GM19395 (cell line): ENCODE results near the gene USP4.

Experiments
- ATAC-seq: cut with Tn5 transposase; IDR thresholded peaks from one replicate; pipeline ENCODE4 v1.9.1; 2021; ENCODE audit warnings: mild to moderate bottlenecking, moderate library complexity; ENCODE audit not compliant: unreplicated experiment

Gene USP4

DNA sequence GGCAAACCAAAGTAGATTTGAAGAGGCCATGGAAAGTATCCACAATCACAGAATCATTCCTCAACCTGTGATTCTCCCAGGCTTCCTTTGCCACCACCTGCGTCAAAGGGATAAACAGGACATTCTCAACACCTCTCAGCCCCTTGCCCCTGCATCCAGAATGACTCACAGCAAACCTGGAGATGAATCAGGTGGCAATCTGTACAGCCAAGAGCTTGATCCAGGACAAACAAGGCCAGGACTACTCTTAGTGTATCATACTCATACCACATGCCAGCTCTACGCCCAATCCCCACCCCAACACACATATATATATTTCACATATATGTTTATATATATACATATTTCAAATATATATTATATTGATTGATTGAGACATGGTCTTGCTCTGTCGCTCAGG, 39.3 kb downstream of the USP4 start:
- ATAC-seq: no peak

DNA sequence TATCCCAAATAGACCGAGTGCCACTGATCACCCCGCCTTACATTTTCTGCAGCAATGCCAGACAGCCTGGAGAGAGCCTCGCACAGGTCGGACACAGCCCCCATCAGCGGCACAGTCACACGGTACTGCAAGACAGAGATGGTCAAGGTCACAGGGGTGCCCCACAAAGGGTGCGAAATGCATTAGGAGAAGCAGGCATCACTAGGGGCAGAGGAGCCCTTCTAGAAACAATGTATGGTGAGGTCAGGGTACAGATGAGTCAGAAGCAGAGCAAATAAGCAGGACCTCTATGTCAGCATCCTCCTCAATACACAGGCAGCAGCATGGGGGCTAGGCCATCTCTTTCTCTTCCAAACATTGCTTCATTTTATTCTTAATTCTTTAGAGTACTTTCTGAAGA, 41.3 kb downstream of the USP4 start:
- no peak for ATAC-seq

- no peak for ATAC-seq
Observed at GRCh38 chr3:49296781-49297411, 43.0 kb downstream of the USP4 start.

- no peak for ATAC-seq
Observed at GRCh38 chr3:49295489-49296058, 44.3 kb downstream of the USP4 start.

- ATAC-seq: no peak
Observed at GRCh38 chr3:49294343-49294742, 45.5 kb downstream of the USP4 start.

- ATAC-seq: no peak
Observed at GRCh38 chr3:49283997-49284396, 55.9 kb downstream of the USP4 start.

- no peak for ATAC-seq
Observed at GRCh38 chr3:49279376-49279775, 60.5 kb downstream of the USP4 start.

DNA sequence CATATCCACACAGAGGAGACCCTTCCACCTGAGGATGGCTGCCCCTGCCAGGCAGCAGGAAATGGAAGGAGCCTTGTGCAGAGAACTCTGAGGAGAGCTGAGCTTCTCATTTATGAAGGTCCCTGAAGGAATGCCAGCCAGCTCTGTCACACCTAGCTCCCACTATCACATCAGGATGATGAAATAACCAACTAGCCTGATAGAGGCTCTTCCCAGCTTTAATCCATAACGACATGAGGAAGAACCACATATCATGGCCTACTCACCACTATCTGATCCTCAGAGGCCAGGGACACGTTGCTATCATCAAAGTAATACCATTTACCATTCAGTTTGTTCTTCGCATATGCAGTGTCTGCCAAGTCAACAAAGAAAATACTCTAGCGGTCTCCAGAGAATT, 61.3 kb downstream of the USP4 start:
- ATAC-seq: no peak

DNA sequence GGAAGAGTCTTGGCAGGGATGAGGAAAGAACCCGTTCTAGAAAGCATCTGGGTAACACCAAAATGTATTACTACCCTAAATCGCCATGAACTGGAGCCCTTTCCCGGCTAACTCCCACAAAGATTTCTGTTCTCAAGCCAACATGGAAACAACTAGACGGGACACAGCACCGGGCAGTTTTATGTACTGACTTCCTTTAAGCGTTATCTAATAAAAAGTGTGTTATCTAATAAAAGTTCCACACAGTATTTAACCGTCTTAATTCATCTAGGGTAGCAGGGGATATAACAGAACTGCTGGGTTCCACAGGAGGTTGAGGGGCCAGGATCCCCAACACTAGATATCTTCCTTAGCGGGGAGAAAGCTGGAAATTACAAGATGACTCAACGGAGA, 62.5 kb downstream of the USP4 start:
- ATAC-seq: no peak

GRCh38 chr3:49276475-49277382, 63.1 kb downstream of the USP4 start, which contains the start of gene C3orf62:
C3orf62 (minus strand) TSS chr3:49277232; CDS start chr3:49276872, 360 bp downstream.
- ATAC-seq: peak; percentile 62

DNA sequence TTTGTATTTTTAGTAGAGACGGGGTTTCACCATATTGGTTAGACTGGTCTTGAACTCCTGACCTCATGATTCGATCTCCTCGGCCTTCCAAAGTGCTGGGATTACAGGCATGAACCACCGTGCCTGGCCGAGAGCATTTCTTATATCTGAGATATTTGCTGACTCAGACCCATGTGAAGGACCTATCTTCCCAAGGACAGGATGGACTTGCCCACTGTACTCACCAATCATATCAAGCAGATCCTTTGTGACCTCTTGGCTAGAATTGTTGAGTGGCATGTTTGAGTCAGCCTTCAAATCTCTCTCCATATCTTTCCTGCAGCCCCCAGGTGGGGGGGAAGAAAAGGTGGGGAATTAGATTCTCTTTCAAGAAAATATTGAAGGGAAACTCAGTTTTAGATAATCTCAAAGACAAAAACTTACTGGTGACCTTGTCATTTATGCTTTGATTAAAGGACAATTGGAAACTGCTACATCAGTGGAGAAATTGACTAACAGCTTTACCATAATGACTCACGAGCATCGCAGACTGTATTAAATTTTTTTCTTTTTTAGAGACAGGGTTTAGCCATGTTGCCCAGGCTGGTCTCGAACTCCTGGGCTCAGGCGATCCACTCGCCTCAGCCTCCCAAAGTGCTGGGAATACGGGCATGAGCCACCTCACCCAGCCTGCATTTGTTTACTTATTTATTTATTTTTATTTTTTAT, 65.9 kb downstream of the USP4 start:
- ATAC-seq: no peak

GRCh38 chr3:49271047-49271446, 68.8 kb downstream of the USP4 start:
- ATAC-seq: no peak

GRCh38 chr3:49270156-49270500, 69.7 kb downstream of the USP4 start:
- no peak for ATAC-seq

DNA sequence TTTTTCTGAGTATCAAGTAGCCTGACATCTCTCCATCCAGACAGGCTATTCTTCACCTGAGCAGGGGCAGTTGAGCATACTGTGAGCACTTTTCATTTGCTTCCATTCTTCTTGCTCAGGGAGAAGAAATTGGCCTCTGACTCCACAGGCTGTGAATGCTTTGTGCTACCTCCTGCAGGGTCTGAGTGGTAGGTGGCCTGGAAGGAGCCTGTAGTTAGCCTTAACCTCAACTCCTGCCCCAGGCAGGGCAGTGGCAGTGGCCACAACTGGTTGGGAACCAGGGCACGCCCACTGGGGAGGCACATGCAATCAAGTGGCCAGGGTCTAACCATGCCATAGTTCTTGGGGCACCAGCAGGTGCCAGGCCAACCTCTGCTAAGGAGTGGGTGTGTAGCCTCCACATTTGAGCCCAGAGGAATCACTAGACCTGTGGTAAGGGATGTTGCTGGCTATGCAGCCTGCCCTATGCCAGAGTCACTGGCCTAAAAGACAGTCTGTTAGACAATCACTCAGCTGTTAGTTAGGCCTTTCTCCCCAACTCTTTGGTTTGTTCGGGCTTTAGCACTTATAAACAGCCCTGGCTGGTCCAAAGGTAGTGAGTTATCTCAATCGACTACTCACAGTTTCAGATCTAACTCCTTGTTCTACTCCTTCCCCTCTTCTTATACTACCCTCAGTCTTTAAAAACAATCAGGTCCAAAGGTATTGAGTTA, 70.3 kb downstream of the USP4 start:
- ATAC-seq: no peak

GRCh38 chr3:49266410-49267095, 73.3 kb downstream of the USP4 start:
- no peak for ATAC-seq

DNA sequence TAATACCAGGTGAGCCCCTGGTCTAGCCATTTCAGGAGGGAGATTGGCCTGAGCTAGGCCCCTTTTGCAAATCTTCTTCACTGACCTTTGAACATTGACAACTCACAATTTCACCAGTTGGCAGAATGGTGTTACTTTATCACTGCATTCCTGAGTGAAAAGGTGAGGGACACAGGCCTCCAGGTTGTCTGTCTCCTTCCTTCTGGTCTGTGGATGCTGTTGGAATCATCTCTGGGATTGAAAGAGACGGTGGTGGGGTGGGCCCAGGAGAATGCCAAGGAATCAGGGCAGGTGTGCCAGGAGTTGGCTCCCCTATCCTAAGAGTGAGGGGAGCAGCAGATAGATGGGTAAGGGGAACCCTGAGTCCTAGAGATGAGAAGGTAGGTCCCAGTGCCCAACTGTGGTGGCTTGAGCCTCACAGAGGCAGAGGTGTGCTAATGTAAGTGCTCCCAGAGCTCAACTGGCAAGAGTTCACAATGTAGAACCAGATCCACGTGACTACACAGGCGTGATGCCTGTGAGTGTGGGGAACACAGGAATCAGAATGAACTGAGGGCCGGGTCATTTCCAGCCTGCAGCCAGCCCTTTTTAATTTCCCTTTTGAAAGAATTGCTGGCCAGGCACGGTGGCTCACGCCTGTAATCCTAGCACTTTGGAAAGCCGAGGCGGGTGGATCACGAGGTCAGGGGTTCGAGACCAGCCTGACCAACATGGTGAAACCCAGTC, 74.0 kb downstream of the USP4 start:
- no peak for ATAC-seq

GRCh38 chr3:49263159-49263889, 76.5 kb downstream of the USP4 start:
- no peak for ATAC-seq

DNA sequence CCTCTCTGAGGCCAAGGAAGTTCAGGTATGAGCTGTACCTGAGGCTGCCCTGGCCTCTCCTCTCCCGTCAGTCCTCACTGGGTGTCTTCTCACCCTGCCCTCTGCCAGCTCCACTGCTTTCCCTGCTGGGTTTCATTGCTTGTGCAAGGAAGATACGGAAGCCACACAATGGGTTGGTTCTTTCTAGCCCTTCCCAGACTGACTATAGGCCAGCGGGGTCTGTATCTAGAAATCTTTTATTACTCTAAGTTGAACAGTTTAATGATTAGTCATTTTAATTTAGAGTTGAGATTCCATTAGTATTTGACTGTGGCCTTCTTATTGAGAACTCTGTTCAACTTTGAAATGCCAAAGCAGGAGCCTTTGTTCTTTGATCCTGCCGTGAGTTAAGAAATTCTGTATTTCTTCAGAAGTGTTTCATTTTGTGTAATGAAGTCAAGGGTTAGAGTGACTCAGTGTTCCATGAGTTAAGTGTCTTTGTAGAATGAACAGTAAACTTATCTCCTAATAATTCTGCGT, 79.0 kb downstream of the USP4 start:
- ATAC-seq: no peak

DNA sequence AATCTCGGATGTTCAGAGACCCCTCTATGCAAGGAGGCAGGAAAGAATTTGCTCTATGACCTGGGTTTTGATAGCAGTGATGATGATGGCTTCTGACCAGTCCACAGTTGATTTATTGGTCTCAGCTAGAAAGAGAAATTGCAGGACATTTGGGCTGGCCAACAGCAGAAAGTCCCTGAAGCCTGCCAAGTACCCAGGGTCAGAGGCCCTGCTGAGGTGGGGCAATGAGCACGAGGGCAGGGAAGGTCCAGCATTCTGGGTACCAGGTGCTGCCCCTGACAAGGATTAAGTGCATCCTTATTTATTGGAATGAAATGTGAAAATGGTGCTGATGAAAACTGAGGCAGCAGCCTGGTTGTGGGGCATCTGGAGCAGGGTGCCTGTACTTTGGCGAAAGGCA, 82.7 kb downstream of the USP4 start:
- ATAC-seq: no peak
